H1 (cell line): ENCODE measurements around the gene MYO7B. TPM values are rescaled to one million over a fixed set of nuclear protein-coding genes. Genes with fewer than 3 reads are reported as not detected.

Source experiments
- CTCF ChIA-PET: fragments of 300-600 bp; sonication (Branson Sonifier 250); formaldehyde crosslinking; loops from one replicate; lab custom pipeline; 2021; ENCODE audit not compliant: partially characterized antibody; lab: Charles Lee
- POLR2A ChIA-PET: fragments of 300-600 bp; sonication (Branson Sonifier 250); formaldehyde crosslinking; loops from one replicate; lab custom pipeline; 2021; ENCODE audit warnings: inconsistent platforms; ENCODE audit not compliant: partially characterized antibody; lab: Charles Lee
- DNase-seq, 2 experiments: peaks; one replicate each; pipeline versions ENCODE4 v3.0.0 to v3.0.0-alpha.2; 2010 to 2022; ENCODE audit warnings: low spot score in 2 of 2, low read depth in 1 of 2, mixed read lengths in 1 of 2
- FAIRE-seq: peaks from 2 replicates; lab custom pipeline; 2011; peaks lifted over from hg19 to GRCh38; lab: Jason Lieb, UNC
- H2AFZ ChIP-seq: 2 replicates; pipeline ENCODE4 v1.8.1; 2012; ENCODE audit warnings: low read length, inconsistent platforms
- H2AK5ac ChIP-seq: 2 replicates; pipeline ENCODE4 v1.6.1; 2013; ENCODE audit warnings: low read depth, low read length
- H2BK120ac ChIP-seq: replicated peaks from 2 replicates; pipeline ENCODE3; 2013; ENCODE audit warnings: low read depth, low read length, inconsistent platforms
- H2BK12ac ChIP-seq: 2 replicates; pipeline ENCODE4 v1.6.1; 2013; ENCODE audit warnings: low read depth, low read length
- H2BK15ac ChIP-seq: 2 replicates; pipeline ENCODE4 v1.6.1; 2013; ENCODE audit warnings: low read length
- H2BK20ac ChIP-seq: 2 replicates; pipeline ENCODE4 v1.6.1; 2013; ENCODE audit warnings: low read length
- H2BK5ac ChIP-seq: 2 replicates; pipeline ENCODE4 v1.6.1; 2013; ENCODE audit warnings: low read depth, low read length
- H3K14ac ChIP-seq: 2 replicates; pipeline ENCODE4 v1.6.1; 2013; ENCODE audit warnings: inconsistent platforms; ENCODE audit not compliant: insufficient read length
- H3K18ac ChIP-seq: 2 replicates; pipeline ENCODE4 v1.6.1; 2013; ENCODE audit warnings: low read length; ENCODE audit errors: extremely low read depth
- H3K23ac ChIP-seq: 2 replicates; pipeline ENCODE4 v1.6.1; 2013; ENCODE audit warnings: inconsistent platforms; ENCODE audit not compliant: insufficient read length
- H3K23me2 ChIP-seq: 2 replicates; pipeline ENCODE4 v1.6.1; 2013; ENCODE audit warnings: low read depth, low read length
- H3K27ac ChIP-seq: 2 replicates; pipeline ENCODE4 v1.6.1; 2011; ENCODE audit warnings: low read depth, low read length, inconsistent platforms
- H3K27me3 ChIP-seq, 4 experiments: replicated peaks in 1 of 4; 1 replicate in 1 of 4; 2 replicates in 3 of 4; pipeline versions ENCODE4 v1.6.1 to v1.8.1; 2011 to 2013; ENCODE audit warnings: low read length in 3 of 4, mild to moderate bottlenecking in 3 of 4, inconsistent platforms in 2 of 4, mixed read lengths in 2 of 4, moderate library complexity in 1 of 4; ENCODE audit not compliant: control insufficient read depth in 3 of 4, insufficient read depth in 3 of 4; ENCODE audit errors: extremely low read depth in 1 of 4
- H3K36me3 ChIP-seq, 4 experiments: 2 replicates each; pipeline versions ENCODE4 v1.6.1 to v1.8.1; 2011 to 2013; ENCODE audit warnings: mild to moderate bottlenecking in 4 of 4, low read length in 3 of 4, moderate library complexity in 2 of 4, control low read depth in 1 of 4, inconsistent platforms in 1 of 4; ENCODE audit not compliant: insufficient read depth in 4 of 4, control insufficient read depth in 2 of 4
- H3K4ac ChIP-seq: replicated peaks from 2 replicates; pipeline ENCODE3; 2013; ENCODE audit warnings: low read length, low read depth, mixed read lengths, inconsistent platforms; ENCODE audit not compliant: insufficient read length
- H3K4me1 ChIP-seq, 4 experiments: replicated peaks in 1 of 4; 1 replicate in 1 of 4; 2 replicates in 3 of 4; pipeline versions ENCODE4 v1.6.1 to v1.8.1; 2011 to 2013; ENCODE audit warnings: low read length in 3 of 4, inconsistent platforms in 2 of 4, mixed read lengths in 1 of 4; ENCODE audit not compliant: insufficient read depth in 4 of 4, control insufficient read depth in 3 of 4
- H3K4me2 ChIP-seq, 2 experiments: 2 replicates each; pipeline versions ENCODE4 v1.6.1 to v1.8.1; 2011 to 2013; ENCODE audit warnings: low read depth in 2 of 2, low read length in 2 of 2, control low read depth in 1 of 2, inconsistent platforms in 1 of 2, mild to moderate bottlenecking in 1 of 2; ENCODE audit not compliant: insufficient read depth in 1 of 2
- H3K4me3 ChIP-seq, 4 experiments: fragments of 200-600, 300-600 bp in 1 of 4; sonication (generic), shearing (Covaris generic), sonication (Bioruptor Twin) in 1 of 4; 2 replicates each; pipeline versions ENCODE4 v1.5.1 to v1.8.1; 2011 to 2016; ENCODE audit warnings: low read length in 4 of 4, low read depth in 3 of 4, control low read depth in 2 of 4, inconsistent platforms in 2 of 4, mild to moderate bottlenecking in 2 of 4, mixed read lengths in 1 of 4, moderate library complexity in 1 of 4; ENCODE audit not compliant: insufficient read depth in 2 of 4; ENCODE audit errors: extremely low read depth in 1 of 4
- H3K56ac ChIP-seq: replicated peaks from 2 replicates; pipeline ENCODE3; 2013; ENCODE audit warnings: low read depth, mild to moderate bottlenecking, mixed read lengths, low read length, inconsistent platforms; ENCODE audit not compliant: insufficient read length
- H3K79me1 ChIP-seq: 2 replicates; pipeline ENCODE4 v1.6.1; 2013; ENCODE audit warnings: low read depth, low read length, control low read depth
- H3K79me2 ChIP-seq, 2 experiments: 2 replicates each; pipeline versions ENCODE4 v1.6.1 to v1.8.1; 2012 to 2013; ENCODE audit warnings: low read length in 2 of 2, mild to moderate bottlenecking in 2 of 2, inconsistent platforms in 1 of 2; ENCODE audit not compliant: insufficient read depth in 2 of 2, control insufficient read depth in 1 of 2
- H3K9ac ChIP-seq, 4 experiments: replicated peaks in 1 of 4; 1 replicate in 1 of 4; 2 replicates in 3 of 4; pipeline versions ENCODE4 v1.6.1 to v1.8.1; 2011 to 2013; ENCODE audit warnings: low read depth in 3 of 4, low read length in 3 of 4, control low read depth in 2 of 4, mild to moderate bottlenecking in 2 of 4, moderate library complexity in 2 of 4, inconsistent platforms in 1 of 4; ENCODE audit errors: extremely low read depth in 1 of 4
- H3K9me3 ChIP-seq, 2 experiments: 2 replicates each; pipeline versions ENCODE4 v1.6.1 to v1.8.1; 2012 to 2013; ENCODE audit warnings: mild to moderate bottlenecking in 2 of 2, moderate library complexity in 2 of 2, control low read depth in 1 of 2, inconsistent platforms in 1 of 2, low read depth in 1 of 2, low read length in 1 of 2, mixed read lengths in 1 of 2; ENCODE audit not compliant: insufficient read depth in 2 of 2
- H4K20me1 ChIP-seq, 2 experiments: replicated peaks in 1 of 2; 2 replicates each; pipeline versions ENCODE3 to v1.8.1; 2011 to 2013; ENCODE audit warnings: inconsistent platforms in 2 of 2, low read length in 2 of 2, mild to moderate bottlenecking in 1 of 2; ENCODE audit not compliant: insufficient read depth in 2 of 2, control insufficient read depth in 1 of 2
- H4K5ac ChIP-seq: 2 replicates; pipeline ENCODE4 v1.6.1; 2013; ENCODE audit warnings: low read length, low read depth, mixed read lengths, inconsistent platforms; ENCODE audit not compliant: insufficient read length
- H4K8ac ChIP-seq: 2 replicates; pipeline ENCODE4 v1.8.0; 2013; ENCODE audit warnings: mild to moderate bottlenecking, moderate library complexity, low read length, inconsistent platforms; ENCODE audit not compliant: insufficient read depth; ENCODE audit errors: extremely low read depth
- H4K91ac ChIP-seq: replicated peaks from 2 replicates; pipeline ENCODE3; 2013; ENCODE audit warnings: low read length, mixed read lengths, inconsistent platforms; ENCODE audit not compliant: insufficient read length
- CBX8 ChIP-seq: fragments of 300-800, 300-1000 bp; sonication (generic); IDR thresholded peaks from 2 replicates; pipeline ENCODE4 v1.7.1; 2016; ENCODE audit warnings: low read depth, low read length, borderline replicate concordance
- EGR1 ChIP-seq: IDR thresholded peaks from 2 replicates; pipeline ENCODE4 v1.6.1; 2011; ENCODE audit warnings: low read depth, low read length, borderline replicate concordance
- GTF2F1 ChIP-seq: IDR thresholded peaks from 2 replicates; pipeline ENCODE4 v1.6.1; 2012; ENCODE audit warnings: low read depth, low read length, improper control_type of control experiment, borderline replicate concordance
- JUND ChIP-seq: IDR thresholded peaks from 2 replicates; pipeline ENCODE4 v1.6.1; 2011; ENCODE audit warnings: mild to moderate bottlenecking, improper control_type of control experiment, low read length
- POLR2A ChIP-seq, 2 experiments: IDR thresholded peaks; 1 replicate in 1 of 2; 2 replicates in 1 of 2; pipeline ENCODE4 v1.6.1; 2011; ENCODE audit warnings: low read depth in 2 of 2, low read length in 2 of 2, mild to moderate bottlenecking in 2 of 2; ENCODE audit errors: control extremely low read depth in 1 of 2
- POU5F1 ChIP-seq: IDR thresholded peaks from 2 replicates; pipeline ENCODE4 v1.6.1; 2011; ENCODE audit warnings: low read depth, mild to moderate bottlenecking, low read length, moderate library complexity
- SRF ChIP-seq: IDR thresholded peaks from 2 replicates; pipeline ENCODE4 v1.6.1; 2011; ENCODE audit warnings: mild to moderate bottlenecking, low read depth, low read length, moderate library complexity
- WGBS, 2 experiments: shearing (Covaris generic) in 1 of 2; methylation state at CpG; one replicate each; pipeline versions ENCODE4 v1.1.6 to v1.1.7; 2013 to 2015; ENCODE audit warnings: low lambda C conversion rate in 2 of 2, mixed read lengths in 2 of 2, inconsistent platforms in 1 of 2, low coverage in 1 of 2, missing lambda C conversion rate in 1 of 2; ENCODE audit not compliant: insufficient replicate concordance in 2 of 2, insufficient coverage in 1 of 2, insufficient read length in 1 of 2; ENCODE audit errors: extremely low coverage in 1 of 2, missing lambda C conversion rate in 1 of 2; 5-methylcytosine and 5-hydroxymethylcytosine counted together
- polyA plus RNA-seq, 7 experiments: library from polyadenylated mRNA; depleted of rRNA in 3 of 7; stranded (reverse) in 5 of 7; unstranded in 2 of 7; fragments of >200 nt in 5 of 7; fragments of 200-250 nt in 2 of 7; gene quantifications; 1 replicate in 5 of 7; 2 replicates in 1 of 7; 4 replicates in 1 of 7; pipeline versions ENCODE4 v1.2.1 to v1.2.3, GENCODE V29; 2011 to 2013; ENCODE audit warnings: missing spikeins in 2 of 7, mixed read lengths in 2 of 7
- total RNA-seq: library from RNA; stranded (reverse); fragmentation: NEBNext Ultra II Directional; extraction: Animal tissue kit (Norgen Biotek cat#: 25700); gene quantifications from 2 replicates; pipeline ENCODE4 v1.2.1, GENCODE V29; 2021

The MYO7B gene
- total and polyA plus RNA-seq, 2 of the 8 experiments (the other 6 are each of a cell fraction or from before 2014, with no cell fraction given): not detected

DNA sequence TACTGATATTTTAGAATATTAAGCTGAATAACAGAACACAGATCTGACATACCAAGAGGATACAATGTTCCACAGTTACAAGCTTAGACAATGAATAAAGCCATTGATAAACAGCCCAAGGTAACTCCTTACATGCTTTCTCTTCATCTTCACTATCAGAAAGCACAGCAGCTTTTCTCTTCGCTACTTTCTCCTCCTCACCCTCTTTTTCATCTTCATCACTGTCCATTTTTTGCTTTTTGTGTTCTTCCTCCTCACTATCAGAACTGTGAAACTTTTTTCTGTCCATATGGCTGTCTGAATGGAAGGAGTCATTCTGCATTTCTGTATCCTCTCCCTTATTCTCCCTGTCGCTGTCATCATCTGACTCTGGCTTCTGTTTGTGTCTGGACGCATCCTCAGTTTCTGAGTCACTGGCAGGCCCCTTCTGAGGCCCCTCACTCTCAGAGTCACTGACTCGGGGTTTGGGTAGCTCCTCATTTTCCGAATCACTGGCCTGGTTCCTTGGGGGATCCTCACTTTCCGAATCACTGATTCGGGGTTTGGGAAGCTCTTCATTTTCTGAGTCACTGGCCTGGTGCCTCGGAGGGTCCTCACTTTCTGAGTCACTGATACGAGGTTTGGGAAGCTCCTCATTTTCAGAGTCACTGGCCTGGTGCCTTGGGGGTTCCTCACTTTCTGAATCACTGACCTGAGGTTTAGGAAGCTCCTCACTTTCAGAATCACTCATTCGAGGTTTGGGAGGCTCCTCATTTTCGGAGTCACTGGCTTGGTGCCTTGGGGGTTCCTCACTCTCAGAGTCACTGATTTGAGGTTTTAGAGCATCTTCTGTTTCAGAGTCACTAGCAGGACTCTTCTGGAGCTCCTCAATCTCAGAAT, 30.7 kb upstream of the MYO7B start:
- Histone ChIP-seq H2BK15ac (no peak overlapping the region), H2AK5ac (no peak overlapping the region), H4K91ac (no peak overlapping the region), H4K20me1 (peaks cover 3 to 8% of the 10 kb centered on the region in 2 experiments), H3K4me1 (no peaks in the 10 kb centered on the region), H3K18ac (no peak overlapping the region), H3K9me3 (no peaks in the 10 kb centered on the region), H3K4ac (no peak overlapping the region), H3K23me2 (no peaks in the 10 kb centered on the region), H2BK20ac (no peak overlapping the region), H2BK12ac (no peak overlapping the region), H3K79me2 (peaks cover 8 to 37% of the 10 kb centered on the region in 2 experiments), H2BK5ac (no peak overlapping the region), H3K36me3 (peaks cover 15 to 60% (median 40%) of the 10 kb centered on the region in 4 experiments), H3K14ac (no peak overlapping the region), H3K4me2 (no peak overlapping the region), H3K4me3 (no peak overlapping the region), H3K27ac (no peak overlapping the region), H3K56ac (no peak overlapping the region), H2AFZ (no peak overlapping the region), H4K5ac (no peak overlapping the region), H3K79me1 (peaks cover 5% of the 10 kb centered on the region; the same call in 1 of the 2 replicates), H3K9ac (no peak overlapping the region), H4K8ac (no peak overlapping the region), H3K27me3 (no peaks in the 10 kb centered on the region), H3K23ac (no peak overlapping the region), H2BK120ac (no peak overlapping the region)
- POLR2A ChIA-PET: interaction anchor here (0.5 to 1.4 kb wide), 2 partner anchors 22 to 287 kb away, joined by 3 to 4 read pairs; partner anchors contain the start of gene IWS1
- no peak for FAIRE-seq
- TF ChIP-seq SRF: no peak
- TF ChIP-seq POU5F1: no peak
- no peak for TF ChIP-seq EGR1
- no peak for TF ChIP-seq GTF2F1
- no peak for TF ChIP-seq POLR2A (IDR thresholded peaks at IDR 0.05; ENCODE audit: control extremely low read depth in 1 of 2, low read depth in 2 of 2, low read length in 2 of 2)
- TF ChIP-seq CBX8: no peak
- no peak for TF ChIP-seq JUND
- WGBS, 2 experiments: 87 to 100% methylated on average over 1 to 11 of the region's 11 CpGs
- no peak for DNase-seq
- CTCF ChIA-PET: interaction anchor here (0.6 to 1.2 kb wide), 5 partner anchors 12 to 532 kb away, joined by 3 to 5 read pairs (median 3); no protein-coding TSS in a partner anchor
